Measurements from ENCODE around the gene MAPRE3.

DNA sequence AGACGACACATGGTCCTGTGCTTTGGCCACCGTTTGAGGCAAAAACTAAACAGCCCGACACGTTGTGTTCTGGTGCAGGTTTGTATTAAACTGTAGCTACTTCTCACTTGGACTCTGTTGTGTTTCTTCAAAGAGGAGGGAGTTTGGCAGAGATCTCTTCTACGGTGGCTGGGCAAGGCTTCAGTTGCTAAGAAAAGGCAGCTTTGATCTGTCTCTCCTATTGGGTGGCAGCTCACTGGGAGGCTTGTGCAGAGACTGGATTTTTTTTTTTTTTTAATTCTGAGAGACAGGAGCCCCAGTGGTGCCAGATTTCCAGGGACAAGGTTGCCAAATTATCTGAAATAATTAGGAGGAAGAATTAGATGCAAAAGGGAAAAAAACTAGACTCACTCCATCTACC, 20.2 kb upstream of the MAPRE3 start:
- no peak for TF ChIP-seq GATA2 (IDR thresholded peaks at IDR 0.05; ENCODE audit: low read depth, low read length)
- TF ChIP-seq GATA3 (IDR thresholded peaks at IDR 0.05; ENCODE audit: low read depth, low read length) = no peak
